GM12878 (cell line): ENCODE results near the gene PIAS2. TPM values are rescaled to one million over a fixed set of nuclear protein-coding genes. Genes with fewer than 3 reads are reported as not detected.
"Not testable (repeated sequence)": the region's sequence is repeated elsewhere in the genome, so short reads cannot be mapped to it uniquely, and the experiment has no call there.

ENCODE experiments used
- ATAC-seq: fragments of 200-7000 bp; cut with Tn5 transposase; 3 replicates; pipeline ENCODE4 v1.9.1; 2020; ENCODE audit warnings: mild to moderate bottlenecking, moderate library complexity
- BruUV-seq: library from RNA; stranded (reverse); fragments of 400-500 nt; replicated peaks from 2 replicates; lab custom pipeline; 2021; lab: Mats Ljungman, UMichigan
- CTCF ChIA-PET: fragments of 300-600 bp; sonication (Branson Sonifier 250); formaldehyde crosslinking; extraction: SDS; loops from one replicate; lab custom pipeline; 2021; ENCODE audit warnings: inconsistent platforms; lab: Yijun Ruan, JAX
- POLR2A ChIA-PET: fragments of 350-600 bp; formaldehyde crosslinking; extraction: SDS; loops from one replicate; lab custom pipeline; 2021; ENCODE audit warnings: inconsistent platforms; lab: Charles Lee
- RAD21 ChIA-PET: fragments of 300-600 bp; sonication (Branson Sonifier 250); formaldehyde crosslinking; loops from one replicate; lab custom pipeline; 2023; ENCODE audit warnings: antibody characterized with exemption; ENCODE audit not compliant: unreplicated experiment; lab: Charles Lee
- SMC1A ChIA-PET: fragments of 300-600 bp; sonication (Branson Sonifier 250); formaldehyde crosslinking; loops from one replicate; lab custom pipeline; 2023; ENCODE audit not compliant: unreplicated experiment, uncharacterized antibody; lab: Charles Lee
- DNase-seq: peaks from one replicate; pipeline ENCODE4 v3.0.0-alpha.2; 2011; ENCODE audit warnings: low read depth, low spot score
- FAIRE-seq: peaks from 3 replicates; lab custom pipeline; 2011; peaks lifted over from hg19 to GRCh38; lab: Jason Lieb, UNC
- H2AFZ ChIP-seq: 2 replicates; pipeline ENCODE4 v1.6.0; 2011; ENCODE audit warnings: low read depth, low read length, control low read depth; ENCODE audit not compliant: control insufficient read depth
- H3K27ac ChIP-seq: 2 replicates; pipeline ENCODE4 v1.5.1; 2011; ENCODE audit warnings: control low read depth; ENCODE audit not compliant: control insufficient read depth, insufficient read depth
- H3K27me3 ChIP-seq, 2 experiments: replicated peaks in 1 of 2; 2 replicates each; pipeline versions ENCODE4 v1.6.0 to v1.6.1; 2011; ENCODE audit warnings: low read length in 1 of 2; ENCODE audit not compliant: control insufficient read depth in 2 of 2, insufficient read depth in 2 of 2
- H3K36me3 ChIP-seq, 2 experiments: 2 replicates each; pipeline ENCODE4 v1.5.1; 2011; ENCODE audit warnings: low read length in 1 of 2; ENCODE audit not compliant: control insufficient read depth in 2 of 2, insufficient read depth in 2 of 2
- H3K4me1 ChIP-seq: 2 replicates; pipeline ENCODE4 v1.6.1; 2011; ENCODE audit warnings: mild to moderate bottlenecking, low read length, moderate library complexity, mixed read lengths; ENCODE audit not compliant: control insufficient read depth, insufficient read depth
- H3K4me2 ChIP-seq: 2 replicates; pipeline ENCODE4 v1.6.0; 2011; ENCODE audit warnings: control low read depth; ENCODE audit not compliant: control insufficient read depth, insufficient read depth
- H3K4me3 ChIP-seq: fragments of 200-600 bp; sonication (generic); 2 replicates; pipeline ENCODE4 v1.5.1; 2016
- H3K79me2 ChIP-seq: 2 replicates; pipeline ENCODE4 v1.6.0; 2011; ENCODE audit warnings: low read length; ENCODE audit not compliant: control insufficient read depth, insufficient read depth
- H3K9ac ChIP-seq: 2 replicates; pipeline ENCODE4 v1.8.0; 2011; ENCODE audit warnings: low read length, control low read depth, mixed read lengths; ENCODE audit not compliant: control insufficient read depth, insufficient read depth
- H3K9me3 ChIP-seq: replicated peaks from 3 replicates; pipeline ENCODE4 v1.5.1; 2011; ENCODE audit warnings: mild to moderate bottlenecking, low read length; ENCODE audit not compliant: control insufficient read depth, insufficient read depth
- H4K20me1 ChIP-seq: 2 replicates; pipeline ENCODE4 v1.6.0; 2011; ENCODE audit not compliant: control insufficient read depth, insufficient read depth
- ATF2 ChIP-seq: IDR thresholded peaks from 2 replicates; pipeline ENCODE4 v1.6.1; 2012; ENCODE audit warnings: low read length, inconsistent platforms
- CBFB ChIP-seq: IDR thresholded peaks from 2 replicates; pipeline ENCODE4 v1.6.1; 2016; ENCODE audit warnings: antibody characterized with exemption, low read depth
- DPF2 ChIP-seq: fragments of 450-650 bp; IDR thresholded peaks from 2 replicates; pipeline ENCODE4 v1.6.1; 2017; ENCODE audit warnings: mild to moderate bottlenecking
- KDM1A ChIP-seq: fragments of 200-600 bp; sonication (generic); IDR thresholded peaks from 2 replicates; pipeline ENCODE4 v1.6.1; 2016; ENCODE audit warnings: borderline replicate concordance
- MYC ChIP-seq: IDR thresholded peaks from 2 replicates; pipeline ENCODE4 v1.6.1; 2011; ENCODE audit warnings: mild to moderate bottlenecking, low read length, moderate library complexity, inconsistent platforms; ENCODE audit not compliant: insufficient read depth, insufficient replicate concordance, insufficient read length, severe bottlenecking
- NFYB ChIP-seq: IDR thresholded peaks from 2 replicates; pipeline ENCODE4 v1.6.1; 2011; ENCODE audit warnings: low read depth, mild to moderate bottlenecking, low read length, improper control_type of control experiment, moderate library complexity; ENCODE audit not compliant: insufficient read depth
- PAX5 ChIP-seq: IDR thresholded peaks from 2 replicates; pipeline ENCODE4 v1.6.1; 2011; ENCODE audit warnings: low read depth, low read length, borderline replicate concordance
- PAX8 ChIP-seq: fragments of 450-650 bp; IDR thresholded peaks from 2 replicates; pipeline ENCODE4 v1.6.1; 2017; ENCODE audit warnings: mild to moderate bottlenecking, moderate library complexity
- RAD21 ChIP-seq: IDR thresholded peaks from 2 replicates; pipeline ENCODE4 v1.6.1; 2011; ENCODE audit warnings: mild to moderate bottlenecking, low read depth, low read length, moderate library complexity; ENCODE audit not compliant: insufficient read depth
- TAF1 ChIP-seq: IDR thresholded peaks from 2 replicates; pipeline ENCODE4 v1.6.1; 2011; ENCODE audit warnings: mild to moderate bottlenecking, low read depth, low read length, borderline replicate concordance
- ZNF274 ChIP-seq: IDR thresholded peaks from one replicate; pipeline ENCODE4 v1.8.0; 2011; ENCODE audit not compliant: insufficient read length, insufficient read depth
- ZNF622 ChIP-seq: fragments of 450-650 bp; IDR thresholded peaks from 2 replicates; pipeline ENCODE4 v1.6.1; 2017; ENCODE audit warnings: mild to moderate bottlenecking, inconsistent platforms
- WGBS: methylation state at CpG from one replicate; pipeline ENCODE4 v1.1.6; 2016; ENCODE audit warnings: low lambda C conversion rate; ENCODE audit not compliant: insufficient replicate concordance, insufficient coverage; ENCODE audit errors: missing lambda C conversion rate; 5-methylcytosine and 5-hydroxymethylcytosine counted together
- in situ Hi-C: fragments of 300-500 bp; cut with MboI; formaldehyde crosslinking; loops from 9 replicates; pipeline ENCODE4 v1.14.3; 2018; ENCODE audit warnings: mixed read lengths
- intact Hi-C: fragments of 100-400 bp; cut with micrococcal nuclease; formaldehyde crosslinking; loops from one replicate; pipeline ENCODE4 v1.14.2; 2022; ENCODE audit not compliant: unreplicated experiment
- polyA plus RNA-seq, 11 experiments: library from polyadenylated mRNA; depleted of rRNA in 4 of 11; unstranded in 6 of 11; stranded (reverse) in 5 of 11; fragments of >200 nt; fragmentation: Nextera tagmentation in 4 of 11; fragmentation: Illumina TruSeq in 1 of 11; extraction: Ambion mirVana in 4 of 11; extraction: Trizol in 1 of 11; gene quantifications; 1 replicate in 1 of 11; 2 replicates in 10 of 11; pipeline versions ENCODE4 v1.2.1 to v1.2.3, GENCODE V29; 2011 to 2016; ENCODE audit warnings: inconsistent platforms in 2 of 11, missing spikeins in 2 of 11, low read depth in 1 of 11
- total RNA-seq, 4 experiments: library from RNA; depleted of rRNA in 3 of 4; stranded (reverse); fragments of >200 nt in 3 of 4; fragmentation: Illumina TruSeq in 1 of 4; extraction: Trizol in 1 of 4; gene quantifications; 2 replicates each; pipeline versions ENCODE4 v1.2.1 to v1.2.3, GENCODE V29; 2013 to 2021

PIAS2 gene
- total and polyA plus RNA-seq, 10 of the 15 experiments (the other 5 are each of a cell fraction or from before 2014, with no cell fraction given), result 4.0 to 31.8 (median 22.4) TPM

- no peak for TF ChIP-seq MYC
- no peak for TF ChIP-seq RAD21
- in situ Hi-C loops (no loop called here), intact Hi-C loops (no loop called here)
- 100% methylated on average over 1 of the region's 1 CpG for WGBS
- FAIRE-seq (no peak), ATAC-seq (no peak), DNase-seq (no peak)
- BruUV-seq, result no TSS peak
- Histone ChIP-seq H3K79me2 (no peaks in the 10 kb centered on the region), H3K9me3 (no peaks in the 10 kb centered on the region), H3K27me3 (no peaks in the 10 kb centered on the region), H3K27ac (no peak overlapping the region), H3K36me3 (no peaks in the 10 kb centered on the region; a peak in 2 of 4 replicates), H3K4me1 (no peaks in the 10 kb centered on the region), H3K4me2 (no peak overlapping the region), H4K20me1 (no peaks in the 10 kb centered on the region), H3K4me3 (no peak overlapping the region), H2AFZ (no peak overlapping the region), H3K9ac (no peak overlapping the region)
- SMC1A ChIA-PET, result no interaction called here
- CTCF ChIA-PET, result no interaction called here
- RAD21 ChIA-PET, result no interaction called here
- POLR2A ChIA-PET, result no interaction called here
Observed at GRCh38 chr18:46833899-46834298, 83.4 kb downstream of the PIAS2 start.

- POLR2A ChIA-PET, result no interaction called here
Observed at GRCh38 chr18:46832849-46833248, 84.5 kb downstream of the PIAS2 start.

GRCh38 chr18:46832422-46832821, 84.9 kb downstream of the PIAS2 start:
- H3K36me3 ChIP-seq, H3K4me1 ChIP-seq, H3K4me3 ChIP-seq, H3K27ac ChIP-seq, intact Hi-C loops, BruUV-seq, FAIRE-seq, H4K20me1 ChIP-seq, H3K4me2 ChIP-seq, H3K79me2 ChIP-seq, H3K9me3 ChIP-seq, CTCF ChIA-PET, DNase-seq, H3K9ac ChIP-seq, ATAC-seq, RAD21 ChIA-PET, H3K27me3 ChIP-seq, POLR2A ChIA-PET, H2AFZ ChIP-seq, in situ Hi-C loops: not testable (repeated sequence)
- 98% methylated on average over 5 of the region's 5 CpGs for WGBS
- SMC1A ChIA-PET, result interaction anchor here (0.7 kb wide), 1 partner anchor 23 kb away, joined by 4 read pairs; no protein-coding TSS in a partner anchor

More at GRCh38 chr18:46832849-46833248, 84.5 kb downstream of the PIAS2 start:
- FAIRE-seq (no peak), DNase-seq (no peak), ATAC-seq (no peak)
- ChIA-PET RAD21 (no interaction called here), CTCF (no interaction called here), SMC1A (no interaction called here)
- Histone ChIP-seq H3K4me2 (no peak overlapping the region), H3K36me3 (peaks cover 0 to 5% of the 10 kb centered on the region in 2 experiments; a peak in 2 of 4 replicates), H3K4me1 (no peaks in the 10 kb centered on the region), H3K9ac (no peak overlapping the region), H3K27ac (no peak overlapping the region), H3K27me3 (no peaks in the 10 kb centered on the region), H2AFZ (no peak overlapping the region), H3K9me3 (no peaks in the 10 kb centered on the region), H3K4me3 (no peak overlapping the region), H4K20me1 (no peaks in the 10 kb centered on the region), H3K79me2 (no peaks in the 10 kb centered on the region)
- 98% methylated on average over 2 of the region's 2 CpGs for WGBS
- BruUV-seq, result no TSS peak
- no peak for TF ChIP-seq ATF2
- no peak for TF ChIP-seq TAF1
- no peak for TF ChIP-seq PAX8
- TF ChIP-seq KDM1A, result no peak
- TF ChIP-seq NFYB, result no peak
- no peak for TF ChIP-seq ZNF274
- no peak for TF ChIP-seq DPF2
- TF ChIP-seq ZNF622, result no peak
- no peak for TF ChIP-seq PAX5
- no peak for TF ChIP-seq CBFB
- in situ Hi-C loops (no loop called here), intact Hi-C loops (no loop called here)
